ENCODE data around the gene RPL13A. TPM values are rescaled to one million over a fixed set of nuclear protein-coding genes. Genes with fewer than 3 reads are reported as not detected.

RPL13A gene
- polyA plus RNA-seq, 1 of the 3 experiments (the other 2 are of a cell fraction): 2,748 TPM

GRCh38 chr19:49491804-49492572 is 4.6 kb downstream of the RPL13A start:
- peaks cover 36 to 52% of the 10 kb centered on the region in 2 experiments for H3K36me3 ChIP-seq (replicated peaks in 1 of 2; ENCODE audit: control insufficient read depth in 1 of 2, insufficient read depth in 2 of 2, low read length in 1 of 2)
- H3K9me2 ChIP-seq: no peaks in the 10 kb centered on the region
- H3K4me1 ChIP-seq (ENCODE audit: control insufficient read depth in 1 of 2, insufficient read depth in 2 of 2, low read depth in 1 of 2, low read length in 1 of 2): peaks cover 0 to 21% of the 10 kb centered on the region in 2 experiments; a peak in 1 of 4 replicates
- H3K27ac ChIP-seq (ENCODE audit: low read depth in 2 of 2, low read length in 1 of 2): peak overlapping the region in 1 of 2 experiments; percentile 30; a peak in 1 of 4 replicates
- peaks cover 82% of the 10 kb centered on the region for H3F3A ChIP-seq (replicated peaks; ENCODE audit: insufficient read depth)
- no peak for TF ChIP-seq CTCF (IDR thresholded peaks at IDR 0.05)
- no peak for TF ChIP-seq RFX5 (IDR thresholded peaks at IDR 0.05; ENCODE audit: low read length)
- TF ChIP-seq RAD21 (IDR thresholded peaks at IDR 0.05; ENCODE audit: low read length): no peak
- DNase-seq: no peak
- H3K4me2 ChIP-seq: no peak overlapping the region
- peaks cover 32% of the 10 kb centered on the region for H4K20me1 ChIP-seq (ENCODE audit: insufficient read depth)
- H3K9ac ChIP-seq: no peak overlapping the region
- 81% methylated on average over 7 of the region's 7 CpGs for WGBS (ENCODE audit: low lambda C conversion rate)
- peaks cover 46% of the 10 kb centered on the region for H3K79me2 ChIP-seq (ENCODE audit: insufficient read depth)
- no peak overlapping the region for H2AFZ ChIP-seq (ENCODE audit: low read depth)
- ChIA-PET CTCF (interaction anchor here (0.9 to 1.1 kb wide), 3 partner anchors 18 to 181 kb away, joined by 3 read pairs; partner anchors contain the start of genes FLT3LG and PIH1D1), POLR2A (interaction anchor here (0.9 to 1.5 kb wide), 2 partner anchors 13 to 40 kb away, joined by 3 to 4 read pairs; partner anchors contain the start of gene PIH1D1)
- H3K9me3 ChIP-seq: no peaks in the 10 kb centered on the region
- H3K4me3 ChIP-seq (ENCODE audit: low read depth in 2 of 2, low read length in 1 of 2): no peak overlapping the region
- H3K27me3 ChIP-seq (ENCODE audit: insufficient read depth): no peaks in the 10 kb centered on the region

- Histone ChIP-seq H3K9me3 (no peaks in the 10 kb centered on the region), H3K4me3 (ENCODE audit: low read depth in 2 of 2, low read length in 1 of 2) (no peak overlapping the region), H3F3A (replicated peaks; ENCODE audit: insufficient read depth) (peaks cover 87% of the 10 kb centered on the region), H3K4me1 (ENCODE audit: control insufficient read depth in 1 of 2, insufficient read depth in 2 of 2, low read depth in 1 of 2, low read length in 1 of 2) (peaks cover 6 to 26% of the 10 kb centered on the region in 2 experiments), H4K20me1 (ENCODE audit: insufficient read depth) (peaks cover 38% of the 10 kb centered on the region), H3K9me2 (no peaks in the 10 kb centered on the region), H3K79me2 (ENCODE audit: insufficient read depth) (peaks cover 50% of the 10 kb centered on the region), H2AFZ (ENCODE audit: low read depth) (no peak overlapping the region), H3K27me3 (ENCODE audit: insufficient read depth) (no peaks in the 10 kb centered on the region), H3K4me2 (no peak overlapping the region), H3K9ac (no peak overlapping the region), H3K36me3 (replicated peaks in 1 of 2; ENCODE audit: control insufficient read depth in 1 of 2, insufficient read depth in 2 of 2, low read length in 1 of 2) (peaks cover 42 to 56% of the 10 kb centered on the region in 2 experiments), H3K27ac (ENCODE audit: low read depth in 2 of 2, low read length in 1 of 2) (peak overlapping the region; percentile 12 to 30; a peak in 3 of 4 replicates)
- ChIA-PET CTCF (interaction anchor here (0.9 to 1.5 kb wide), 4 partner anchors 10 to 181 kb away, joined by 3 to 5 read pairs (median 3); partner anchors contain the start of genes FLT3LG and PIH1D1), POLR2A (interaction anchor here (0.9 to 1.5 kb wide), 2 partner anchors 14 to 41 kb away, joined by 3 to 4 read pairs; partner anchors contain the start of gene PIH1D1)
- 82% methylated on average over 12 of the region's 12 CpGs for WGBS (ENCODE audit: low lambda C conversion rate)
- no peak for DNase-seq
- no peak for TF ChIP-seq RXRA (IDR thresholded peaks at IDR 0.05; ENCODE audit: borderline replicate concordance, low read depth)
- TF ChIP-seq IRF3 (IDR thresholded peaks at IDR 0.05; ENCODE audit: low read depth, low read length): no peak
- no peak for TF ChIP-seq CHD2 (IDR thresholded peaks at IDR 0.05; ENCODE audit: low read length, partially characterized antibody)
- no peak for TF ChIP-seq MEF2A (IDR thresholded peaks at IDR 0.05; ENCODE audit: borderline replicate concordance, low read depth)
- TF ChIP-seq USF2 (IDR thresholded peaks at IDR 0.05; ENCODE audit: borderline replicate concordance, low read depth, low read length): no peak
- 0 out of 2 replicates have a peak, but pooled peaks have one; percentile 5 for TF ChIP-seq TEAD4 (IDR thresholded peaks at IDR 0.05; ENCODE audit: borderline replicate concordance, insufficient read depth)
- TF ChIP-seq GABPA (IDR thresholded peaks at IDR 0.05; ENCODE audit: low read depth): no peak
- TF ChIP-seq YY1 (IDR thresholded peaks at IDR 0.05; ENCODE audit: low read depth): no peak
- no peak for TF ChIP-seq ZBTB33 (IDR thresholded peaks at IDR 0.05; ENCODE audit: borderline replicate concordance, low read depth)
- peak; percentile 22; the same call in 1 of the 2 replicates for TF ChIP-seq JUND (IDR thresholded peaks at IDR 0.05)
- TF ChIP-seq POLR2AphosphoS5 (IDR thresholded peaks at IDR 0.05; ENCODE audit: low read depth, low read length): peak; percentile 45
These were observed 5.4 kb downstream of the RPL13A start for GRCh38 chr19:49492573-49493405.

Data from SK-N-SH (cell line).